RWPE1 (cell line): Measurements from ENCODE around the gene FRMD8.

Source experiments
- CTCF ChIA-PET: fragments of 350-600 bp; sonication (Branson Sonifier 250); formaldehyde crosslinking; extraction: SDS; loops from one replicate; lab custom pipeline; 2021; lab: Yijun Ruan, JAX
- POLR2A ChIA-PET: fragments of 400-600 bp; formaldehyde crosslinking; extraction: SDS; loops from one replicate; lab custom pipeline; 2020; ENCODE audit warnings: antibody characterized with exemption; ENCODE audit not compliant: low non-redundant PET; lab: Yijun Ruan, JAX
- DNase-seq: peaks from one replicate; pipeline ENCODE4 v3.0.0; 2012; ENCODE audit warnings: low spot score
- H3K27ac ChIP-seq: fragments of 450-650 bp; 2 replicates; pipeline ENCODE4 v1.5.1; 2017
- CTCF ChIP-seq: fragments of 450-650 bp; conservative IDR thresholded peaks from 2 replicates; pipeline ENCODE4 v1.5.1; 2017; ENCODE audit warnings: low read depth, mild to moderate bottlenecking

The FRMD8 gene

GRCh38 chr11:65356394-65356972 is 30.0 kb upstream of the FRMD8 start:
- CTCF ChIA-PET = no interaction called here
- no peak for TF ChIP-seq CTCF

GRCh38 chr11:65357856-65358356 is 28.5 kb upstream of the FRMD8 start:
- no peak for DNase-seq
- ChIA-PET POLR2A (no interaction called here), CTCF (no interaction called here)
- TF ChIP-seq CTCF = no peak
- H3K27ac ChIP-seq = no peak overlapping the region

More at GRCh38 chr11:65356394-65356972, 30.0 kb upstream of the FRMD8 start:
- POLR2A ChIA-PET = no interaction called here
- H3K27ac ChIP-seq = no peak overlapping the region
- DNase-seq = no peak

- ChIA-PET POLR2A (no interaction called here), CTCF (interaction anchor here (0.9 to 1.0 kb wide), 2 partner anchors 10 to 57 kb away, joined by 3 to 5 read pairs; no protein-coding TSS in a partner anchor)
- DNase-seq = no peak
- H3K27ac ChIP-seq = no peak overlapping the region
- no peak for TF ChIP-seq CTCF
These were observed 24.0 kb upstream of the FRMD8 start for GRCh38 chr11:65362320-65362931.

- DNase-seq = no peak
- ChIA-PET CTCF (interaction anchor here (1.0 kb wide), 1 partner anchor 56 kb away, joined by 5 read pairs; no protein-coding TSS in a partner anchor), POLR2A (no interaction called here)
- no peak for TF ChIP-seq CTCF
- no peak overlapping the region for H3K27ac ChIP-seq
These were observed 23.5 kb upstream of the FRMD8 start for GRCh38 chr11:65362966-65363365.

GRCh38 chr11:65363770-65364169 is 22.7 kb upstream of the FRMD8 start:
- ChIA-PET POLR2A (no interaction called here), CTCF (no interaction called here)
- DNase-seq = no peak
- H3K27ac ChIP-seq = no peak overlapping the region
- TF ChIP-seq CTCF = no peak

- ChIA-PET POLR2A (interaction anchor here (0.5 kb wide), 1 partner anchor 10 kb away, joined by 4 read pairs; no protein-coding TSS in a partner anchor), CTCF (no interaction called here)
- peak; percentile 80 for DNase-seq
- H3K27ac ChIP-seq = peak overlapping the region; percentile 42; the same call in 1 of the 2 replicates
- peak; percentile 87 for TF ChIP-seq CTCF
These were observed 20.1 kb upstream of the FRMD8 start for GRCh38 chr11:65366340-65366773.
